GM10248 (cell line): ENCODE data around the gene SPRY2.

Experiments used
- CTCF ChIA-PET: fragments of 300-600 bp; sonication (Branson Sonifier 250); formaldehyde crosslinking; extraction: SDS; loops from one replicate; lab custom pipeline; 2021; ENCODE audit warnings: antibody characterized with exemption; lab: Yijun Ruan, JAX
- POLR2A ChIA-PET: fragments of 350-650 bp; sonication (Branson Sonifier 250); formaldehyde crosslinking; extraction: SDS; loops from one replicate; lab custom pipeline; 2020; ENCODE audit warnings: antibody characterized with exemption; lab: Yijun Ruan, JAX
- DNase-seq: peaks from one replicate; pipeline ENCODE4 v3.0.0; 2012; ENCODE audit errors: extremely low spot score
- CTCF ChIP-seq: IDR thresholded peaks from 2 replicates; pipeline ENCODE4 v1.5.1; 2012; ENCODE audit warnings: mild to moderate bottlenecking, low read depth; ENCODE audit errors: extremely low read depth, missing control alignments, control extremely low read depth

Gene SPRY2

GRCh38 chr13:80367473-80367872 lies 26.5 kb upstream of the SPRY2 start:
- no peak for DNase-seq
- POLR2A ChIA-PET, result no interaction called here
- CTCF ChIA-PET, result no interaction called here
- no peak for TF ChIP-seq CTCF

- DNase-seq, result peak; percentile 29
- ChIA-PET POLR2A (no interaction called here), CTCF (interaction anchor here (1.1 to 2.9 kb wide), 4 partner anchors 13 to 685 kb away, joined by 5 to 10 read pairs (median 8); no protein-coding TSS in a partner anchor)
- TF ChIP-seq CTCF, result peak; percentile 71
Measured at GRCh38 chr13:80363890-80364503, 23.1 kb upstream of the SPRY2 start.

- no peak for TF ChIP-seq CTCF
- CTCF ChIA-PET, result interaction anchor here (0.7 to 4.9 kb wide), 9 partner anchors 13 to 683 kb away, joined by 3 to 39 read pairs (median 4); no protein-coding TSS in a partner anchor
- POLR2A ChIA-PET, result no interaction called here
- no peak for DNase-seq
Measured at GRCh38 chr13:80362481-80362880, 21.6 kb upstream of the SPRY2 start.

- DNase-seq, result peak; percentile 25
- ChIA-PET CTCF (interaction anchor here (1.0 to 4.9 kb wide), 7 partner anchors 13 to 682 kb away, joined by 3 to 39 read pairs (median 4); no protein-coding TSS in a partner anchor), POLR2A (no interaction called here)
- TF ChIP-seq CTCF, result peak; percentile 29
Measured at GRCh38 chr13:80361883-80362327, 21.0 kb upstream of the SPRY2 start.

GRCh38 chr13:80361298-80361697 lies 20.4 kb upstream of the SPRY2 start:
- DNase-seq, result no peak
- POLR2A ChIA-PET, result no interaction called here
- TF ChIP-seq CTCF, result no peak
- CTCF ChIA-PET, result interaction anchor here (1.0 to 4.9 kb wide), 4 partner anchors 17 to 682 kb away, joined by 3 to 39 read pairs (median 4); no protein-coding TSS in a partner anchor

- ChIA-PET CTCF (interaction anchor here (1.1 to 4.9 kb wide), 3 partner anchors 11 to 21 kb away, joined by 3 to 39 read pairs (median 8); no protein-coding TSS in a partner anchor), POLR2A (no interaction called here)
- DNase-seq, result no peak
- no peak for TF ChIP-seq CTCF
Measured at GRCh38 chr13:80360453-80360800, 19.5 kb upstream of the SPRY2 start.
